ENCODE data around the gene FXYD5.
"Not testable (repeated sequence)": the region's sequence is repeated elsewhere in the genome, so short reads cannot be mapped to it uniquely, and the experiment has no call there.

FXYD5 gene

GRCh38 chr19:35138305-35138892, 16.1 kb upstream of the FXYD5 start, which contains the start of gene FXYD1:
FXYD1 (plus strand) TSS chr19:35138824; CDS start chr19:35140080, 1,256 bp downstream.
- no peak for DNase-seq (ENCODE audit: low read depth)

GRCh38 chr19:35140207-35140961, 14.2 kb upstream of the FXYD5 start:
- DNase-seq (ENCODE audit: low read depth), result no peak

GRCh38 chr19:35140962-35141836, 13.3 kb upstream of the FXYD5 start:
- DNase-seq (ENCODE audit: low read depth), result no peak

GRCh38 chr19:35141837-35142605, 12.5 kb upstream of the FXYD5 start:
- no peak for DNase-seq (ENCODE audit: low read depth)

GRCh38 chr19:35142606-35143230, 11.8 kb upstream of the FXYD5 start:
- DNase-seq (ENCODE audit: low read depth), result no peak

GRCh38 chr19:35143231-35143715, 11.3 kb upstream of the FXYD5 start, which contains the start of gene FXYD7:
FXYD7 (plus strand) TSS chr19:35143255; CDS start chr19:35143334, 79 bp downstream.
- no peak for DNase-seq (ENCODE audit: low read depth)

- DNase-seq (ENCODE audit: low read depth), result no peak
Measured at GRCh38 chr19:35143818-35144217, 10.7 kb upstream of the FXYD5 start.

GRCh38 chr19:35144259-35144599, 10.3 kb upstream of the FXYD5 start:
- no peak for DNase-seq (ENCODE audit: low read depth)

- no peak for DNase-seq (ENCODE audit: low read depth)
Measured at GRCh38 chr19:35144600-35145436, 9.7 kb upstream of the FXYD5 start.

GRCh38 chr19:35146746-35147459, 7.6 kb upstream of the FXYD5 start:
- no peak for DNase-seq (ENCODE audit: low read depth)

- DNase-seq (ENCODE audit: low read depth), result no peak
Measured at GRCh38 chr19:35149463-35149862, 5.1 kb upstream of the FXYD5 start.

- DNase-seq (ENCODE audit: low read depth), result no peak
Measured at GRCh38 chr19:35150445-35150844, 4.1 kb upstream of the FXYD5 start.

- no peak for DNase-seq (ENCODE audit: low read depth)
Measured at GRCh38 chr19:35151273-35152065, 3.1 kb upstream of the FXYD5 start.

GRCh38 chr19:35153129-35153522, 1.4 kb upstream of the FXYD5 start:
- DNase-seq (ENCODE audit: low read depth), result not testable (repeated sequence)

- DNase-seq (ENCODE audit: low read depth), result no peak
Measured at GRCh38 chr19:35153701-35154524, 622 bp upstream of the FXYD5 start.

- no peak for DNase-seq (ENCODE audit: low read depth)
Measured at GRCh38 chr19:35155441-35155840, 906 bp downstream of the FXYD5 start.

- DNase-seq (ENCODE audit: low read depth), result no peak
Measured at GRCh38 chr19:35155981-35156672, 1.6 kb downstream of the FXYD5 start.
